ACC112 (cell line): ENCODE data around the gene POC1A.
A peak's percentile ranks its signal among the peaks of the same experiment; 100 is the strongest.

Experiments
- H2AFZ ChIP-seq: fragments of 200-600 bp; sonication (generic); one replicate; pipeline ENCODE4 v1.6.0; 2017; ENCODE audit warnings: antibody characterized with exemption, low read length; ENCODE audit not compliant: unreplicated experiment
- H3K27ac ChIP-seq: fragments of 200-600 bp; sonication (generic); 2 replicates; pipeline ENCODE4 v1.5.1; 2014; ENCODE audit warnings: low read depth, mild to moderate bottlenecking, antibody characterized with exemption, low read length, moderate library complexity
- H3K27me3 ChIP-seq: fragments of 200-600 bp; sonication (generic); 2 replicates; pipeline ENCODE4 v1.6.1; 2014; ENCODE audit warnings: mild to moderate bottlenecking, antibody characterized with exemption, low read length, moderate library complexity, mixed read lengths; ENCODE audit not compliant: insufficient read depth
- H3K36me3 ChIP-seq: fragments of 200-600 bp; sonication (generic); 2 replicates; pipeline ENCODE4 v1.6.1; 2016; ENCODE audit warnings: mild to moderate bottlenecking, antibody characterized with exemption, low read length, moderate library complexity, mixed read lengths; ENCODE audit not compliant: insufficient read depth
- H3K4me1 ChIP-seq: fragments of 200-600 bp; sonication (generic); one replicate; pipeline ENCODE4 v1.6.1; 2016; ENCODE audit warnings: low read length, mixed read lengths; ENCODE audit not compliant: insufficient read depth, unreplicated experiment, control insufficient read depth
- H3K4me3 ChIP-seq: fragments of 200-600 bp; sonication (generic); 2 replicates; pipeline ENCODE4 v1.5.1; 2014; ENCODE audit warnings: mild to moderate bottlenecking, low read depth, low read length
- H3K79me2 ChIP-seq: fragments of 200-600 bp; sonication (generic); one replicate; pipeline ENCODE4 v1.6.0; 2016; ENCODE audit warnings: low read length; ENCODE audit not compliant: control insufficient read depth, unreplicated experiment, insufficient read depth

POC1A gene

DNA sequence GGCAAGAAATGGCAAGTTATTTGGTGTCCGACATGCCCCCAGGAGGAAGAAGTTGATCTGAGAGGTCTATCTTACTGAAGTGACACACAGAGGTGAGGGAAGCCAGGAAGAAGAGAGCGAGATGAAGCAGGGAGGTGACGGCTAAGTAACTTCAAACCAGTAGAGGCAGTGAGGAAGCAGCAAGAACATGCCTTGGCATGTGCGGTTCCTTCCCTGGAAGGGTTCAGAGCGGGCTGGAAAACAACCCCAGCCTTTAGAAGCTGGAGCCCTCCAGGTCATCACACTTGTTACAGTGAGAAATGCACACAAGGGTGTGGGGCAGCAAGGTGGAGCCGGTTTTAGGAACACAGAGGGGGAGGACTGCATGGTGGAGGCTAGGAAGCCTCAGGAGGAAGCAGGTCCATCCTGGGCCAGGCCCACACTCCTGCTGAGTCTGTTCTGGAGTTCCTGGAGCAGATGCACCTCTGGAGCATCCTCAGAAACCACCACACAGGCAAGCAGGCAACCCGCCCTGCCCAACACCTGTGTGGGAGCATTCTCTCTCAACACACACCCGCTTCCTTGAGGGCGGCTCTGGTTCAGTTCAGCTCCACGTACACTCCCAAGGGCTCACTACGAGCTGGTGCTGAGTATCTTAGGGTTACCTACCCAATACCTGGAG is 47.1 kb downstream of the POC1A start:
- Histone ChIP-seq H3K27ac (no peak overlapping the region), H3K79me2 (no peaks in the 10 kb centered on the region), H2AFZ (no peak overlapping the region), H3K36me3 (peaks cover 20% of the 10 kb centered on the region; the same call in 1 of the 2 replicates), H3K27me3 (no peaks in the 10 kb centered on the region), H3K4me1 (no peaks in the 10 kb centered on the region), H3K4me3 (no peak overlapping the region)

DNA sequence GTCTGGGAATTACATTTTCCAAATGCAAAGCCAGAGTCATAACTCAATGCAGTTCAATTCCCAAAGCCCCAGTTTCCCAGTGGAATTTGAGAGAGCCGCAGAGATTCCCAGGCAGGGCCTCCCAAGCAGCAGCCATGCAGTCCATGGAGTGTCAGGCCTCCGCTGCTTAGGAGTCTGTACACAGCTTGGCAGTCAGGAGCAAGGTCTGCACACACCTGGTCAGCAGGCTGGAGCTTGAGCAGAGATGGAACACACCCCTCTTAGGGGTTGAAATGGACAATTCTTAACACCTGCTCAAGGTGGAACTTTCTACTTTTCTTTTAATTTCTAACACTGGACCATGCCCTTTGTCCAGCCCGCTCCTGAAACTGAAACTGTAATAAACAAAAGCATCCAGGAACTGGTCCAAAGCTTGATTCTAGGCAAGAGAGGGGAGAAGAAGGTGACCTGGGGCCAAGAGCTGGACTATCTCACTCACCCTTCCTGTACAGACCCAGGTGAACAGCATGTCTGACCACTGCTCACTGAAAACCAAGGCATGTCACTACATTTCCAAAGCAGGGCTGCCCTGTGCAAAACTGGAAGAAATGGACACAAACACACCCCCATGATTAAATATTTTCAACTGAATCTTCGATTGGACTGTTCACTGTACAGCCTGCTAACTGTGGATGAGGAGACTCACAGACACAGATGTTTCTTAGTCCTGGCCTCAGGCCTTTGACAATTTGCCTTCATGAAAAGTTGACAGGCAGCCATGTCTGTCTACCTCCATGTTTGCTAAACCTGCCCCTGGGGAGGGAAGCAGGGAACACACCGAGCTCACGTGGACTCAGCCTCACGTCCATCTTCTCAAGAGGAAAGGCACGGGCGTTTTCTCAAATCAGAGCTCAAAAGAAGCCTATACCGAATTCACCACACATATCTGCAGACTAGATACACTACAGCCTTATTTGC is 49.3 kb downstream of the POC1A start:
- no peaks in the 10 kb centered on the region for H3K27me3 ChIP-seq
- peaks cover 32% of the 10 kb centered on the region for H3K36me3 ChIP-seq
- H3K4me3 ChIP-seq = no peak overlapping the region
- no peak overlapping the region for H3K27ac ChIP-seq
- no peak overlapping the region for H2AFZ ChIP-seq
- H3K4me1 ChIP-seq = no peaks in the 10 kb centered on the region
- no peaks in the 10 kb centered on the region for H3K79me2 ChIP-seq

DNA sequence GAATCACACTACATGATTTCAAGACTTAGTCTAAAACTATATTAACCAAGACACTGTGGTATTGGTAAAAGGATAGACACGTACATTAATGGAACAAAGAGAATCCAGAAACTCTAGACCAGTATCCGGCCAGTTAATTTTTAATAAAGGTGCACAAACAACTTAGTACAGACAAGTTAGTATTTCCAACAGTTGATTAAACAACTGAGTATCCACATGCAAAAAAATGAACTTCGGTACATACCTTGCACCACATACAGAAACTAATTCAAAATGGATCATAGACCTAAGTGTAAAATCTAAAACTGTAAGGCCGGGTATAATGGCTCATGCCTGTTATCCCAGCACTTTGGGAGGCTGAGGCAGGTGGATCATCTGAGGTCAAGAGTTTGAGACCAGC is 51.3 kb downstream of the POC1A start:
- Histone ChIP-seq H3K4me3 (no peak overlapping the region), H3K79me2 (no peaks in the 10 kb centered on the region), H3K36me3 (peaks cover 32% of the 10 kb centered on the region), H3K4me1 (no peaks in the 10 kb centered on the region), H3K27me3 (no peaks in the 10 kb centered on the region), H3K27ac (no peak overlapping the region), H2AFZ (no peak overlapping the region)

GRCh38 chr3:52099001-52099401 is 55.2 kb downstream of the POC1A start:
- Histone ChIP-seq H2AFZ (no peak overlapping the region), H3K79me2 (no peaks in the 10 kb centered on the region), H3K4me1 (peaks cover 2% of the 10 kb centered on the region), H3K27me3 (no peaks in the 10 kb centered on the region), H3K36me3 (peaks cover 25% of the 10 kb centered on the region), H3K27ac (no peak overlapping the region), H3K4me3 (no peak overlapping the region)

GRCh38 chr3:52097851-52098507 is 56.2 kb downstream of the POC1A start:
- no peaks in the 10 kb centered on the region for H3K79me2 ChIP-seq
- no peak overlapping the region for H2AFZ ChIP-seq
- peaks cover 19% of the 10 kb centered on the region for H3K36me3 ChIP-seq
- H3K4me1 ChIP-seq = peaks cover 12% of the 10 kb centered on the region
- no peak overlapping the region for H3K4me3 ChIP-seq
- no peak overlapping the region for H3K27ac ChIP-seq
- H3K27me3 ChIP-seq = no peaks in the 10 kb centered on the region

DNA sequence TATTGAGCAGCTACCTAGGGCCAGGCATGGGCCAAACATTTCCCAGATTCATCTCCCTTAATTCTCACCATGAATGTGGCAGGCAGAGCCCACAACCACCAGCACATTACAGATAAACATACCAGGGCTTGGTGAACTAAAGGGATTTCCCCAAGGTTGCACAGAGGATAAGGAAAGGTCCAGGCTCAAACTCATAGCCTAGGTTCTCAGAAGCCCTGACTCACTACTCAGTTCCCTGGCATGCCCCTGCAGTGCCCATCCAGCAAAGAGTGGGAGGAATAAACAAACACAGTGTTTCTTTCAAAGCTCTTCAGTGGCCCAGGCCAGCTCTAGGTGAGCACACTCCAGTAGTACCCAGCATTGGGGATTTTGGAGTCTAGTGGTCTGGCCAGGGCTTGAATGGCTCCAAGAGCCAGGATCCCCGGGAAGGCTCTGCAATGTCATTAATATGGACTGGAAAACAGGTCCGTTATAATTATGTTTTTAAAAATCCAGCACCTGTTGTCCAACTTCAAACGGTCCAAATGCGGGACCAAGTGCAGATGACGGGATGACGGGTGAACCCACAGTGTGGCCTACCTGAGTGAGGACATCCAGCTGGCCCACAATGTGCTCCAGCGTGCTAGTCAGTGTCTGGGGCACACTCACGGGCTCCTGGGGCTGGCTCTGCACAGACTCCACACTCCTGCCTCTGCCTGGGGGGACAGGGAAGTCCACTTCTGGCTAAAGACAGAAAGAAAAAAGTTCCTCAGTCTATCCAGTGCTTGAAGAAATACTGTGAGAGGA is 58.0 kb downstream of the POC1A start:
- peaks cover 2% of the 10 kb centered on the region; the same call in 1 of the 2 replicates for H3K36me3 ChIP-seq
- H3K4me1 ChIP-seq = peaks cover 23% of the 10 kb centered on the region
- H3K27ac ChIP-seq = no peak overlapping the region
- no peaks in the 10 kb centered on the region for H3K79me2 ChIP-seq
- no peak overlapping the region for H3K4me3 ChIP-seq
- no peak overlapping the region for H2AFZ ChIP-seq
- H3K27me3 ChIP-seq = no peaks in the 10 kb centered on the region

DNA sequence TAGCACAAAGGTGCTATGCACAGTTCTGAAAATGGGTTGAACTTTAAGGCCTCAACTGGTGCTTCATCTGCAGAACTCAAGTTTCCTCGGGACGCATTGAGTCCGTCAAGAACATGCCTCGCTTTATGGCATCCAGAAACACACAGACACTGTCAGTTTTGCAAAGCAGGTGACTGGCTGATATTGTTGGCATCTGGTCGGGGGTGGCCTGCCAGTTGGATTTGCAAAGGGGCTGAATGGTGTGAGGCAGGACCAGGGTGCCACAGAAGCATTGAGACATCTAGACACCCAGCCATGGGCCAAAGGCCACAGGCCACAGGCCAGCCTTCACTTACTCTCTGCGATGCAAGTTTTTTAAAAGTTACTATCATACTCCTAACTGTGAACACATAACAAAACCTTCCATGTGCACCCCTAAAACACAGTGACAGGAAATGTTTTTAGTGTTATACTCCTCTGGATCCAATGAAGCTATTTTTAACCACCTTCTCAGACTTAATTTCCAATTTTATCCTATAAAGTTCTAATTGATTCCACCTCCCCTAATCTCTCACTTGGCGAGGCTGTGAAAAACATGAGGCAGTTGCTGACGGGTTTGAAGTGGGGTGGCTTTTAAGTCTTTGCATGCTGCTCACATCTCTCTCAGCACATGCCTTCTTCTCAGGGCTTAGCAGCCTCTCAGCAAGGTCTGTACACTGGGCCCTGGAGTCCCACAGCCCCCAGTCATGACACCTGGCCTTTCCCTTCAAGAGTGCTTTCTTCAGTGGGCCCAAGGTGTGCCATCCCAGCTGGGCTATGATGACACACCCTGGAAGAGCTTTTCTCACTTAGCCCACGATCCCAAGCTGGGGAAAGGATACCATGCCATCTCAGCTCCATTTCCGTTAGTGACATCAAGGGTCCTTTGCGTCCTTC is 59.4 kb downstream of the POC1A start:
- Histone ChIP-seq H2AFZ (no peak overlapping the region), H3K4me1 (peaks cover 36% of the 10 kb centered on the region), H3K79me2 (no peaks in the 10 kb centered on the region), H3K36me3 (no peaks in the 10 kb centered on the region), H3K27ac (no peak overlapping the region), H3K4me3 (no peak overlapping the region), H3K27me3 (no peaks in the 10 kb centered on the region)

DNA sequence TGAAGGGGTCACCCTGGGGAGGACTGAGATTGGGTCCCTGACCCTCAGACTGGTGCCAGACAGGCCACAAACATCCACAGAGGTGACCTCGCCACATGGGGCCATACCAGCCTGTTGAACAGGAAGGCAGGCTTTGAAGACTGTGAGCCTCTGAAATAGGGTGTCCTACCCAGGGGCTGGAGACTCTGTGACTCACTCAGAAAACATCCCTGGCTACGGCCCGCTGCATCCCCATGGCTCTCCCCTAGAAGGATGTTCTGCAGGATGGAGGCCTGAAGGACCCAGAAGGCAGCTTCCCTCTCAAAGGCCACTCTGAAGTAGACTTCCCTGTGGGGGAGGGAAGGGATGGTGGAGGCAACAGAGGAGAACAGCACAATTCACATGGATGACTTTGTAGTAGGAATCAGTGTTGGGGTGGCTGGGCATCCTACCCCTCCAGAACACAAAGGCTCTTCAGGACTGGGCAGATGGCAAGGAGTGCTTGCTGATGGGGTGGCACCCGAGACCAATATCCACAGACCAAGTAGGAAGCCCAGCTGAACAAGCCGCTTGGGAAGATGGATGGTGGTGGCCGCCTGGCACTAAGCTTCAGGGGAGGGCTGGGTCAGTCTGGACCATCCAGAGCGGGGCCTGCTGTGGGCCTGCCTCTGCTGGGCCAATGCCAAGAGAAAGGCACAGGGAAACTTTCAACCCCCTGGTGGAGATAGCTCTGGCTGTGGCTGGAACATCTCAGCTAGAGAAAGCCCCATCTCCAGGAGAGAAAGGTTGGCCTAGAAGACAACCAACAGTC is 60.3 kb downstream of the POC1A start:
- Histone ChIP-seq H3K4me1 (peaks cover 45% of the 10 kb centered on the region), H3K79me2 (no peaks in the 10 kb centered on the region), H3K27ac (peak overlapping the region; percentile 32; the same call in 1 of the 2 replicates), H3K36me3 (no peaks in the 10 kb centered on the region), H3K27me3 (no peaks in the 10 kb centered on the region), H2AFZ (no peak overlapping the region), H3K4me3 (no peak overlapping the region)

DNA sequence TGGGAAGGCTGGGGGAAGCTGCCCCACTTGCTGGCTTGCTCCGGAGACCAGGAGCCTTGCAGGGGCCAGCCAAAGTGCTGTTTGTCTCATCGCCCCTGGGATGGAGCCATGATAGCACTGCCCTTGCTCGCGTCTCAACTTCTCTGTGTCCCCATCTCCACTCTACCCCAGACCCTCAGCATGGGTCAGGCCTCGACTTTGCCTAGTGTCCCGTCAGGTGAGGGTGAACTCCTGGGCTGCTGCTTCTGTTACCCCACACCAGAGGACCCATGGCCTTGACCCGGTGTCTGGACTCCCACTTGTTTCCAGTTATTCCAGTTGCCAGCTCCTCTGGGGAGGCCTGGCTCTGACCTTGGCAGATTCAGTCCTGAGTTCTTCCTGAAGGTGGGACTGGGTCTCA is 61.3 kb downstream of the POC1A start:
- Histone ChIP-seq H3K36me3 (no peaks in the 10 kb centered on the region), H3K4me3 (no peak overlapping the region), H3K27ac (no peak overlapping the region), H3K27me3 (no peaks in the 10 kb centered on the region), H3K4me1 (peaks cover 56% of the 10 kb centered on the region), H3K79me2 (no peaks in the 10 kb centered on the region), H2AFZ (no peak overlapping the region)
